GM21786 (cell line): Measurements from ENCODE around the gene KLF17.

Source experiments
- ATAC-seq: cut with Tn5 transposase; IDR thresholded peaks from one replicate; pipeline ENCODE4 v1.9.1; 2021; ENCODE audit not compliant: unreplicated experiment

KLF17 gene

GRCh38 chr1:44118682-44119081 is at the start of gene KLF17:
KLF17 (plus strand) TSS chr1:44118821; CDS start chr1:44118908, 87 bp downstream.
- ATAC-seq, result no peak

GRCh38 chr1:44071461-44071860 is 47.2 kb upstream of the KLF17 start:
- ATAC-seq, result no peak

GRCh38 chr1:44072204-44072603 is 46.4 kb upstream of the KLF17 start:
- ATAC-seq, result no peak

GRCh38 chr1:44072821-44073220 is 45.8 kb upstream of the KLF17 start:
- ATAC-seq, result no peak

GRCh38 chr1:44073528-44073927 is 45.1 kb upstream of the KLF17 start:
- no peak for ATAC-seq

GRCh38 chr1:44074415-44074814 is 44.2 kb upstream of the KLF17 start:
- no peak for ATAC-seq

- no peak for ATAC-seq
These were observed 42.6 kb upstream of the KLF17 start for GRCh38 chr1:44076066-44076465.

- ATAC-seq, result no peak
These were observed 41.2 kb upstream of the KLF17 start for GRCh38 chr1:44077421-44077820.

- no peak for ATAC-seq
These were observed 40.5 kb upstream of the KLF17 start for GRCh38 chr1:44078104-44078503.

GRCh38 chr1:44079566-44079965 is 39.1 kb upstream of the KLF17 start:
- ATAC-seq, result no peak

GRCh38 chr1:44084998-44085675 is 33.5 kb upstream of the KLF17 start:
- ATAC-seq, result no peak

- ATAC-seq, result no peak
These were observed 31.7 kb upstream of the KLF17 start for GRCh38 chr1:44086692-44087474.

- ATAC-seq, result no peak
These were observed 29.1 kb upstream of the KLF17 start for GRCh38 chr1:44089371-44090048.

- no peak for ATAC-seq
These were observed 28.0 kb upstream of the KLF17 start for GRCh38 chr1:44090429-44091252.

- ATAC-seq, result no peak
These were observed 24.6 kb upstream of the KLF17 start for GRCh38 chr1:44094047-44094446.

GRCh38 chr1:44100183-44100868 is 18.3 kb upstream of the KLF17 start:
- no peak for ATAC-seq

GRCh38 chr1:44101328-44101727 is 17.3 kb upstream of the KLF17 start:
- no peak for ATAC-seq

GRCh38 chr1:44103270-44104131 is 15.1 kb upstream of the KLF17 start:
- no peak for ATAC-seq

GRCh38 chr1:44105810-44106209 is 12.8 kb upstream of the KLF17 start:
- ATAC-seq, result no peak

GRCh38 chr1:44108241-44108640 is 10.4 kb upstream of the KLF17 start:
- no peak for ATAC-seq
